Stimulated activated naive B cell treated with anti-CD40 and anti-IgM and Interleukin-4, amounts not matched to agents 10 μg/mL and 1 μg/mL and 100 μg/mL, for 72 hours (primary cell): Measurements from ENCODE around the gene TEX13D.
A peak's percentile ranks its signal among the peaks of the same experiment; 100 is the strongest.
"Not testable (repeated sequence)": the region's sequence is repeated elsewhere in the genome, so short reads cannot be mapped to it uniquely, and the experiment has no call there.

Experiments
- ATAC-seq, 2 donors: fragments of 150-1000 bp; cut with Tn5 transposase; replicated peaks; 2 replicates each; pipeline ENCODE4 v1.10.0; 2021; ENCODE audit warnings: moderate library complexity in 1 of 2
- DNase-seq: peaks from one replicate; pipeline ENCODE4 v3.0.0; 2021
- H3K27ac Mint-ChIP-seq: one replicate; pipeline ENCODE4 v1.8.0; 2022; ENCODE audit warnings: mild to moderate bottlenecking, mixed read lengths
- H3K27me3 Mint-ChIP-seq, 2 donors: one replicate each; pipeline ENCODE4 v1.8.0; 2022; ENCODE audit warnings: mixed read lengths in 2 of 2
- H3K36me3 Mint-ChIP-seq, 2 donors: one replicate each; pipeline ENCODE4 v1.8.0; 2022; ENCODE audit warnings: mixed read lengths in 2 of 2, mild to moderate bottlenecking in 1 of 2
- H3K4me1 Mint-ChIP-seq, 2 donors: one replicate each; pipeline ENCODE4 v1.8.0; 2022; ENCODE audit warnings: mixed read lengths in 2 of 2, mild to moderate bottlenecking in 1 of 2
- H3K4me3 Mint-ChIP-seq, 2 donors: one replicate each; pipeline ENCODE4 v1.8.0; 2022; ENCODE audit warnings: mild to moderate bottlenecking in 2 of 2, mixed read lengths in 2 of 2, moderate library complexity in 1 of 2
- H3K9me3 Mint-ChIP-seq, 2 donors: one replicate each; pipeline ENCODE4 v1.8.0; 2022; ENCODE audit warnings: mixed read lengths in 2 of 2, mild to moderate bottlenecking in 1 of 2

Gene TEX13D

DNA sequence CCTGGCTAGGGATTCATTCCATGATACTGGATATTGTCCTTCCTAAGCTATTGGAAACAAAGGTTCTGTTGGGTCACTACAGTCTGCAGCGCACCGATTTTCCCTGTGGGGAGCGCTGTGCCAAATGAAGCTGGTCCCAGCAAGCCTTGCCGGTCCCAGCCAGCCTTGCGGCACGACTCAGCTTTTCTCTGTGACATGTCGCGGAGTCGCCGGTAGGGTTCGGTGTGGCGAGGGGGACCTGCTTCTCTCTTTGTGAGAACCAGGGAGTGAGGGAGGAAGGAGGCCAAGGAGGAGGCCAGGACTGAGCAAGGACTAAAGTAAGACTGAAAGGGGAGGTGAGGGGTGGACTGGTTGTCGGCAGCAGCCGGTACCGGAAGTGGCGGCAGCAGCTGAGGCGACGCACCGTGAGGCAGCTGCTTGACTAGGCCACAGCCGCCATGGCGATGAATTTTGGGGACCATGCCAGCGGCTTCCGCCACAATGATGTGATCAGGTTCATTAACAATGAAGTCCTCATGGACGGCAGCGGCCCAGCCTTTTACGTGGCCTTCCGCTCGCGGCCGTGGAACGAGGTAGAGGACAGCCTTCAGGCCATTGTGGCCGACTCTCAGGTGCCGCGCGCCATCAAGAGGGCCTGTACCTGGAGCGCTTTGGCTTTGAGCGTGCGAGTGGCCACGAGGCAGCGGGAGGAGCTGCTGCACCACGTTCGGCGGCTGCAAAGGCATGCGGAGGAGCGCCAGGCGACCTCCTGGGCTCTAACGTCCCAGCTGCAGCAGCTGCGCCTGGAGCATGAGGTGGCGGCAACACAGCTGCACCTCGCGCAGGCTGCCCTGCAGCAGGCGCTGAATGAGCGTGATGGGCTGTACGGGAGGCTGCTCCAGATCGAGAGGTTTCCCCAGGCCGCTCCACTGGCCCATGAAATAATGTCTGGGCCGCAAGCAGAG, at the start of gene TEX13D:
TSS of gene TEX13D (plus strand) at position 180 of the 944 bp plus-strand sequence. CDS start at position 438, 258 bp downstream.
- no peak for ATAC-seq
- Mint-ChIP-seq H3K36me3 (no peaks in the 10 kb centered on the region), H3K4me3 (no peak within 1 kb of the TSS), H3K27me3 (no peaks in the 10 kb centered on the region), H3K27ac (no peak within 1 kb of the TSS), H3K9me3 (peaks cover 0 to 4% of the 10 kb centered on the region in 2 donors), H3K4me1 (peaks cover 2 to 6% of the 10 kb centered on the region in 2 donors)
- no peak for DNase-seq

DNA sequence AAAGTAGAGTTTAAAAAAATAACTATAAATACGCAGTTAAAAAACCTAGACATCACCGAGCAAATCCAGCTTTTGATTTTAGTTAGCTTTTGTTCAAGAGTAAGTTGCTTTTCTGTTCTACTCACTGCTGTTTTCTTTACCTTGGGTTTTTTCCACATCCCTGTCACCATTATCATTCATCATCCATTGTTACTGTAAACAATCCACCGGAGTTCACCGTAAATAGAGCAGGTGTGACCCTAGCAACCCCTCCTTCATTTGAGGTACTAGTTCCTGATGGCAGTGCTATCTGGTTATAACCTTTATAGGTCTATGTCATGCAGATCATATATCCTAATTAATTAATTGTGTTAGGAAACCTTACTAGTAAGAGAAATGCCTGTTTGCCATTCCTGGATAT, 43.0 kb upstream of the TEX13D start:
- H3K27ac Mint-ChIP-seq: no peak overlapping the region
- H3K36me3 Mint-ChIP-seq: peaks cover 0 to 2% of the 10 kb centered on the region in 2 donors
- no peak for DNase-seq
- no peak overlapping the region for H3K4me3 Mint-ChIP-seq
- H3K4me1 Mint-ChIP-seq: no peaks in the 10 kb centered on the region
- H3K9me3 Mint-ChIP-seq: peaks cover 2 to 4% of the 10 kb centered on the region in 2 donors
- H3K27me3 Mint-ChIP-seq: no peaks in the 10 kb centered on the region
- no peak for ATAC-seq

DNA sequence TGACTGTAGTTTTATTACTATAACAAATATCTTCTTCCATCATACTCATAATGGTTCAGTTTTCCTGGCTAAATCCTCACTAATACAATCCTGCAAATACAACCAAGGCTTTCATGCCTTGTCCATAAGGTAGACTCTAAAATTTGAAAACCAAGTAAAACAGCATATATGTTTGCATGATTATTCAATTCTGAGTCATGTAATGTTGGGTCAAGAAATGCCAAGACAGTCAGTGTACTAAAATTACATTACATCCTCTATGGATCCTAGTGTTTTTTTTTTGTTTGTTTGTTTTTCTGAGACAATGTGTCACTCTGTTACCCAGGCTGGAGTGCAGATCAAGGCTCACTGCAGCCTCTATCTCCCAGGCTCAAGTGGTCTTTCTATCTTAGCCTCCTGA, 38.6 kb upstream of the TEX13D start:
- Mint-ChIP-seq H3K36me3 (peaks cover 0 to 4% of the 10 kb centered on the region in 2 donors), H3K27me3 (no peaks in the 10 kb centered on the region), H3K4me1 (no peaks in the 10 kb centered on the region), H3K4me3 (no peak overlapping the region), H3K27ac (no peak overlapping the region), H3K9me3 (peaks cover 2 to 5% of the 10 kb centered on the region in 2 donors)
- ATAC-seq: no peak
- no peak for DNase-seq

DNA sequence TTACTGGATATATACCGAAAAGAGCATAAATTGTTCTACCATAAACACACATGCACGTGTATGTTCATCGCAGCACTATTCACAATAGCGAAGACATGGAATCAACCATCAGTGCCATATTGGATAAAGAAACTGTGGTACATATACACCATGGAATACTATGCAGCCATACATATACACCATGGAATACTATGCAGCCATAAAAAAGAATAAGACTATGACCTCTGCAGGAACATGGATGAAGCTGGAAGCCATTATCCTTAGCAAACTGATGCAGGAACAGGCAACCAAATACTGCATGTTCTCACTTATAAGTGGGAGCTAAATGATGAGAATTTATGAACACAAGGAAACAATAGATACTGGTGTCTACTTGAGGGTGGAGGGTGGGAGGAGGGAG, 33.1 kb upstream of the TEX13D start:
- H3K27me3 Mint-ChIP-seq, H3K4me3 Mint-ChIP-seq, H3K4me1 Mint-ChIP-seq, H3K27ac Mint-ChIP-seq, H3K9me3 Mint-ChIP-seq, H3K36me3 Mint-ChIP-seq, DNase-seq, ATAC-seq: not testable (repeated sequence)

DNA sequence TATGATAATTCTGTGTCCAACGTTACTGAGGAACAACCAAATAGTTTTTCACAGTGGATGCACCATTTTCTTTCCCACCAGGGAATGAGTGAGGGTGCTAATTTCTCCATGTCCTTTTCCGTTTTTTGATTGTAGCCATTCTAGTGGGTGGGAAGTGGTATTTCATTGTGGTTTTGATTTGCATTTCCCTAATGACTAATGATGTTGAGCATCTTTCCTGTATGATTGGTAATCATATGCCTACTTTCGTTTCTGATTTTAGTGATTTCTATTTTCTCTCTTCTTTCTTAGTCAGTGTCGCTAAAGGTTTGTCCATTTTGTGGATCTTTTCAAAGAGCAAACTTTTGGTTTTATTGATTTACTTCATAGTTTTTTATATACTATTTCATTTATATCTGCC, 32.1 kb upstream of the TEX13D start:
- H3K27ac Mint-ChIP-seq: no peak overlapping the region
- peaks cover 0 to 3% of the 10 kb centered on the region in 2 donors for H3K4me1 Mint-ChIP-seq
- H3K27me3 Mint-ChIP-seq: no peaks in the 10 kb centered on the region
- no peak overlapping the region for H3K4me3 Mint-ChIP-seq
- ATAC-seq (no peak), DNase-seq (no peak)
- peaks cover 0 to 4% of the 10 kb centered on the region in 2 donors for H3K9me3 Mint-ChIP-seq
- no peaks in the 10 kb centered on the region for H3K36me3 Mint-ChIP-seq

DNA sequence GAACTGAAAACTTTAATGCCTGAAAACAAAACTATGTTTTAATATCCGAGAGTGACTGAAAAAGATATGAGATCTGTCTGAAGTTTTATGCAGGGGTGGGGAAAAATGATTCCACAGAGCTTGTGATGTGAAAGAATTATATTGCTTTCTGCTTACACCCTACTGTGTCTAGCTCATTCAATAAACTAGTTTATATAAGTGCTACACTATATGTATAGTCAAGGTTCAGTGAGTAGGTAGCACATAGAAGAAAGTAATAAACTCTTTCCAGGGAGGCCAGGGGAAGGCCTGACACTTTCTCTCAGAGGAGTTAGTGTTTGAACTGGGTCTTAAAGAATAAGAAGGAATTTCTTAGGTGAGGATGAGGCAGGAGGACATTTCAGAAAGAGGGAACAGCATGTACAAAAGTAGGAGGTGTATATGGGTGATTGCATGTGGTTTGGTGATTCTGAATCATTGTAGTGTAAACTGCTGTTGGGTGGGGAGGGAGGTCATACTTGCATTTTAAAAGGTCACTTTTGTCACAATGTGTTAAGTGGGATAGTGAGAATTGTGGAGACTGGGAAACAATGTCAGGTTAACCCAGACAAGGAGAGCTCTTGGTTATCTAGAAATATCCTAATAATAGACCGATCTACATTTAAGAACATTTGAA, 25.1 kb upstream of the TEX13D start:
- H3K36me3 Mint-ChIP-seq: no peaks in the 10 kb centered on the region

DNA sequence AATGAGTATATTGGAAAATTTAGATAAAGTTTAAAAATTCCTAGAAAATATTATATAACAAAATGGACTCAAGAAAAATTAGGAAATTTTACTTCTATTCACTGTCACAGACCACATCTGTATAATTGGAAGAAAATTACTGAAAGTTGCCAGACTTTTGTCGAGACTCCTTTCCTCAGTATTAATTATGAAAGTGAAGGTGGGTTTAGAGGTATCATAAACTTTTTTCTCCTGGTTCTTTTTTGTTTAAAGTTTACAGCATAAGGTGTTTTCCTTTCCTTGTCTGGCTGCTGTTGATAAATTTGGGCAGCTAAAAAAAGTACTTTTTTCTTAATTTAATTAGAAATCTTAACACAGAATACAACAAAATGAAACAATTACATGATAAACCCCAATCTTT, 6.7 kb upstream of the TEX13D start:
- no peaks in the 10 kb centered on the region for H3K4me1 Mint-ChIP-seq
- H3K36me3 Mint-ChIP-seq: no peaks in the 10 kb centered on the region
- H3K4me3 Mint-ChIP-seq: no peak overlapping the region
- H3K27me3 Mint-ChIP-seq: no peaks in the 10 kb centered on the region
- no peak overlapping the region for H3K27ac Mint-ChIP-seq
- ATAC-seq: no peak
- no peak for DNase-seq
- H3K9me3 Mint-ChIP-seq: no peaks in the 10 kb centered on the region

More for the DNA sequence above, 25.1 kb upstream of the TEX13D start:
- no peaks in the 10 kb centered on the region for H3K4me1 Mint-ChIP-seq
- ATAC-seq: no peak
- H3K9me3 Mint-ChIP-seq: peaks cover 0 to 4% of the 10 kb centered on the region in 2 donors
- DNase-seq: no peak
- no peak overlapping the region for H3K4me3 Mint-ChIP-seq
- peaks cover 5% of the 10 kb centered on the region in 2 donors for H3K27me3 Mint-ChIP-seq
- no peak overlapping the region for H3K27ac Mint-ChIP-seq

DNA sequence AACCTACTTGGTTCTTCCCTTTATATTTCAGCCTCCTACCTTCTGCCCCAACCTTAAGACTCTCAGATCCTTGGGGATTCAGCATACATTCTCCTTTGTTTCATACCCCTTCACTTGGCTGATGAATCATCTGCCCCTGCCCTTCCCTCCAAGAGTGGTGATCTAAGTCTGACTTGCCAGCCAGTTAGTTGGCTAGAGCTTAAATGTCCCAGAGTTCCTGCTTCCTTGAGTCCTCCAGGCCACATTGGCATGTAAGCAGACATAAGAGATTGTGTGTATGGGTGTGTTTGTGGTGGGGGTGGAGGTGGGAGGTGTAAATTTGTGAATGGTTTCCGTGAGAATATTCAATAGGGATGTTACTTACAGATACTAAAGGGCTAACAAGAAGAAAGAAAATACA, 3.7 kb upstream of the TEX13D start:
- ATAC-seq: no peak
- peaks cover 0 to 3% of the 10 kb centered on the region in 2 donors for H3K4me1 Mint-ChIP-seq
- H3K9me3 Mint-ChIP-seq: peaks cover 0 to 4% of the 10 kb centered on the region in 2 donors
- no peak overlapping the region for H3K4me3 Mint-ChIP-seq
- DNase-seq: no peak
- H3K36me3 Mint-ChIP-seq: no peaks in the 10 kb centered on the region
- no peak overlapping the region for H3K27ac Mint-ChIP-seq
- H3K27me3 Mint-ChIP-seq: no peaks in the 10 kb centered on the region

DNA sequence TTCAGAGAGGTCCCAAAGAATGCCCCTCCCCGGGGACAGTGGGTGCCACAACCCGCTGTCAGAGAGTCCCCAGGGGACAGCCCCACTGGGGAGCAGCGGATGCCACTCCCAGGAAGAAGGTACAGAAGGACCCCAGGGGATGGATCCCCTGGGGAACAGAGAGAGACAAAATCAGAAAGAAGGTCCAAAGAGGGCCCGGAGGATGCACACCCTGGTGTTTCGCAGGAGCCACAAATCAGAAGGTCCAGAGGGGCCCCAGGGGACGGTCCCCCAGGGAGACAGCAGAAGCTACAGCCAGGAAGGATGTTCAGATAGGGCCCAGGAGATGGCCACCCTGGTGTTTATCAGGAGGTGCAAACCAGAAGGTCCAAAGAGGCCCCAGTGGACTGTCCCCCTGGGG, 1.4 kb downstream of the TEX13D start:
- Mint-ChIP-seq H3K9me3 (peaks cover 0 to 4% of the 10 kb centered on the region in 2 donors), H3K27me3 (no peaks in the 10 kb centered on the region), H3K36me3 (no peaks in the 10 kb centered on the region), H3K27ac (no peak overlapping the region), H3K4me1 (peaks cover 2 to 6% of the 10 kb centered on the region in 2 donors), H3K4me3 (peak overlapping the region in 1 of 2 donors; percentile 39)
- DNase-seq (no peak), ATAC-seq (peak in 1 of 2 donors; percentile 29)

DNA sequence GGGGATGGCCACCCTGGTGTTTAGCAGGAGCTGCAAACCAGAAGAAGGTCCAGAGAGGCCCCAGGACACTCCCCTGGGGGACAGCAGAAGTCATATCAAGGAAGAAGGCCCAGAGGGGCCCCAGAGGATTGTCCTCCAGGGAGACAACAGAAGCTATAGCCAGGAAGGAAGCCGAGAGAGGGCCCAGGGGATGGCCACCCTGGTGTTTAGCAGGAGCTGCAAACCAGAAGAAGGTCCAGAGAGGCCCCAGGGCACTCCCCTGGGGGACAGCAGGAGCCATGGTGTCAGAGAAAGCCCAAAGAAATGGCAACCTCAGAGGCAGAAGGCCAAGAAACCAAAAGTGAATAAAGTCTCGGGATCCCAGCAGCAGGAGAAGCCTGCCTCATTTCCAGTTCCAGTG, 2.1 kb downstream of the TEX13D start:
- H3K36me3 Mint-ChIP-seq, H3K27me3 Mint-ChIP-seq, H3K9me3 Mint-ChIP-seq, H3K27ac Mint-ChIP-seq, H3K4me1 Mint-ChIP-seq, DNase-seq, H3K4me3 Mint-ChIP-seq, ATAC-seq: not testable (repeated sequence)

GRCh38 chrX:124335598-124335997, 3.1 kb downstream of the TEX13D start:
- Mint-ChIP-seq H3K27ac (no peak overlapping the region), H3K4me3 (no peak overlapping the region)

GRCh38 chrX:124337916-124338315, 5.5 kb downstream of the TEX13D start:
- Mint-ChIP-seq H3K9me3 (no peaks in the 10 kb centered on the region), H3K4me1 (peaks cover 2 to 6% of the 10 kb centered on the region in 2 donors), H3K36me3 (no peaks in the 10 kb centered on the region), H3K27ac (no peak overlapping the region), H3K4me3 (no peak overlapping the region), H3K27me3 (no peaks in the 10 kb centered on the region)
- ATAC-seq (no peak), DNase-seq (no peak)

More at GRCh38 chrX:124335598-124335997, 3.1 kb downstream of the TEX13D start:
- ATAC-seq (no peak), DNase-seq (no peak)
- Mint-ChIP-seq H3K9me3 (peaks cover 0 to 4% of the 10 kb centered on the region in 2 donors), H3K27me3 (no peaks in the 10 kb centered on the region), H3K4me1 (peaks cover 2 to 6% of the 10 kb centered on the region in 2 donors), H3K36me3 (no peaks in the 10 kb centered on the region)

DNA sequence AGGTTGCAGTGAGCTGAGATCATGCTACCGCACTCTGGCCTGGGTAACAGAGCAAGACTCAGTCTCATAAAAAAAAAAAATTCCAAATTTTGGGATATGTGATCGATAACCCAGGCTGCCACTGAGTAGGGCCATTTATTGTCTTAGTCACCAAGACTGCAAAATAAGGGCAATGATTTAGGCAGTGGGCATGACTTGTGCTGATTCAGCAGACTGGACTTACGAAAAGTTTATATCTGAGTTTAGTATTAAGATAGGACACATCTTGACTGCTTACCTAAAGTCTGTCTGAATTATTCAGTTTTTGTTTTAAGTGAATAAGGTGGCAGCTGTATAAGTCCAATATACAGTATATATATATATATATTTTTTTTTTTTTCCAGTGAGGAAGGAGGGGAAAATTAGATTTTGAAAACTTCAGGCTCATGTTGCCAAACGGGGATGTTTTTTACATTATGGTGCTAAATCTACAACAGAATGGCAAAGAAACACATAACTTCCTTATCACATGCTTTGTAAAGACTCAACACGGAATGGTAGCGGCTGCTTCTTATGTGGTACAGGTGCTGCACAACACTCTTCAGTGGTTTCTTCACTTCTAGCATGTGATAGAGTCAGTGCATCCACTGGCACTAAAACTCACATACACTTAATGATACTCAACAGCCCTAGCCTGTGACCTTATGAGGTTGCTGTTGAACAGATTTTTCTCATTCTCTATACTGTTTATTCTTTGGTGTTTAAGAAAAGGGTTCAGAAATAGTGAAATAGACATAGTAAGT, 6.5 kb downstream of the TEX13D start:
- no peak for ATAC-seq
- H3K27me3 Mint-ChIP-seq: no peaks in the 10 kb centered on the region
- H3K36me3 Mint-ChIP-seq: no peaks in the 10 kb centered on the region
- H3K27ac Mint-ChIP-seq: no peak overlapping the region
- DNase-seq: no peak
- H3K9me3 Mint-ChIP-seq: no peaks in the 10 kb centered on the region
- H3K4me1 Mint-ChIP-seq: peaks cover 2% of the 10 kb centered on the region in 2 donors
- no peak overlapping the region for H3K4me3 Mint-ChIP-seq
